HepG2 (cell line): ENCODE results near the gene GCH1. TPM values are rescaled to one million over a fixed set of nuclear protein-coding genes. Genes with fewer than 3 reads are reported as not detected.

ENCODE experiments used
- ATAC-seq: fragments of 200-7000 bp; cut with Tn5 transposase; 3 replicates; pipeline ENCODE4 v1.9.1; 2020; ENCODE audit warnings: mild to moderate bottlenecking, moderate library complexity
- BruUV-seq: library from RNA; stranded (reverse); fragments of 400-500 nt; replicated peaks from 2 replicates; lab custom pipeline; 2021; lab: Mats Ljungman, UMichigan
- CTCF ChIA-PET: fragments of 300-600 bp; formaldehyde crosslinking; extraction: SDS; loops from one replicate; lab custom pipeline; 2021; ENCODE audit warnings: low total read pairs, inconsistent platforms, low intra/inter-chr PET ratio; lab: Yijun Ruan, JAX
- POLR2A ChIA-PET: fragments of 350-600 bp; sonication (Branson Sonifier 250); formaldehyde crosslinking; loops from one replicate; lab custom pipeline; 2020; ENCODE audit warnings: antibody characterized with exemption, inconsistent platforms; lab: Yijun Ruan, JAX
- DNase-seq: peaks from one replicate; pipeline ENCODE4 v3.0.0-alpha.2; 2015; ENCODE audit warnings: low spot score
- FAIRE-seq: peaks from 3 replicates; lab custom pipeline; 2011; peaks lifted over from hg19 to GRCh38; lab: Jason Lieb, UNC
- H2AFZ ChIP-seq: one replicate; pipeline ENCODE4 v1.6.1; 2011; ENCODE audit warnings: low read length, inconsistent platforms
- H3K27ac ChIP-seq: fragments of 300-600 bp; 3 replicates; pipeline ENCODE4 v1.8.0; 2011; ENCODE audit warnings: mixed run types, mild to moderate bottlenecking, mixed read lengths, low read length, inconsistent platforms; ENCODE audit not compliant: insufficient read depth; ENCODE audit errors: extremely low read length
- H3K27me3 ChIP-seq, 2 experiments: fragments of 200-600 bp in 1 of 2; 2 replicates in 1 of 2; 3 replicates in 1 of 2; pipeline versions ENCODE4 v1.6.0 to v1.8.0; 2011; ENCODE audit warnings: low read length in 2 of 2, mild to moderate bottlenecking in 2 of 2, moderate library complexity in 2 of 2, inconsistent platforms in 1 of 2; ENCODE audit not compliant: insufficient read depth in 2 of 2, control insufficient read depth in 1 of 2
- H3K36me3 ChIP-seq, 2 experiments: fragments of 200-600 bp in 1 of 2; replicated peaks in 1 of 2; 2 replicates in 1 of 2; 3 replicates in 1 of 2; pipeline versions ENCODE4 v1.5.1 to v1.8.0; 2011; ENCODE audit warnings: low read length in 2 of 2, inconsistent platforms in 1 of 2; ENCODE audit not compliant: insufficient read depth in 2 of 2, control insufficient read depth in 1 of 2
- H3K4me1 ChIP-seq: 2 replicates; pipeline ENCODE4 v1.5.1; 2012; ENCODE audit warnings: low read length, inconsistent platforms; ENCODE audit not compliant: insufficient read depth
- H3K4me2 ChIP-seq: 2 replicates; pipeline ENCODE4 v1.6.0; 2011; ENCODE audit warnings: low read depth, low read length, inconsistent platforms
- H3K4me3 ChIP-seq, 3 experiments: fragments of 200-600 bp in 1 of 3; sonication (generic), shearing (Covaris generic) in 1 of 3; replicated peaks in 1 of 3; 2 replicates each; pipeline ENCODE4 v1.5.1; 2011 to 2016; ENCODE audit warnings: low read length in 3 of 3, inconsistent platforms in 2 of 3, low read depth in 2 of 3, mild to moderate bottlenecking in 2 of 3, control low read depth in 1 of 3, mixed read lengths in 1 of 3; ENCODE audit not compliant: insufficient read depth in 1 of 3
- H3K79me2 ChIP-seq: one replicate; pipeline ENCODE4 v1.6.1; 2011; ENCODE audit warnings: low read length, inconsistent platforms; ENCODE audit not compliant: insufficient read depth
- H3K9ac ChIP-seq: 2 replicates; pipeline ENCODE4 v1.6.0; 2011; ENCODE audit warnings: mild to moderate bottlenecking, low read depth, low read length, inconsistent platforms; ENCODE audit not compliant: insufficient read depth
- H3K9me3 ChIP-seq: 2 replicates; pipeline ENCODE4 v1.5.1; 2012; ENCODE audit warnings: mild to moderate bottlenecking, low read length
- H4K20me1 ChIP-seq: 2 replicates; pipeline ENCODE4 v1.6.0; 2011; ENCODE audit warnings: inconsistent platforms, mild to moderate bottlenecking, low read length, moderate library complexity; ENCODE audit not compliant: insufficient read depth
- ARHGAP35 ChIP-seq: sonication (generic); formaldehyde crosslinking; IDR thresholded peaks from 2 replicates; pipeline ENCODE4 v1.9.0; 2022; ENCODE audit warnings: mild to moderate bottlenecking, inconsistent platforms, moderate library complexity, missing genetic modification reagents, borderline replicate concordance
- CCAR2 ChIP-seq: fragments of 200-400 bp; formaldehyde crosslinking; optimal IDR thresholded peaks from 2 replicates; pipeline ENCODE3; 2018; ENCODE audit warnings: low read depth, mild to moderate bottlenecking, low read length, moderate library complexity
- DDIT3 ChIP-seq: sonication (generic); formaldehyde crosslinking; IDR thresholded peaks from 2 replicates; pipeline ENCODE4 v1.4.0; 2020; ENCODE audit warnings: mild to moderate bottlenecking, missing genetic modification reagents
- HOXA9 ChIP-seq: sonication (generic); formaldehyde crosslinking; IDR thresholded peaks from 2 replicates; pipeline ENCODE4 v1.8.1; 2022; ENCODE audit warnings: missing genetic modification reagents, mild to moderate bottlenecking, moderate library complexity, borderline replicate concordance
- IKZF5 ChIP-seq: IDR thresholded peaks from 2 replicates; pipeline ENCODE4 v1.6.1; 2018; ENCODE audit warnings: missing genetic modification reagents, mild to moderate bottlenecking, missing compliant biosample characterization
- NR2F6 ChIP-seq, 2 experiments: IDR thresholded peaks; 2 replicates each; pipeline ENCODE4 v1.6.1; 2016; ENCODE audit warnings: antibody characterized with exemption in 1 of 2, mild to moderate bottlenecking in 1 of 2
- PATZ1 ChIP-seq: sonication (generic); formaldehyde crosslinking; IDR thresholded peaks from 2 replicates; pipeline ENCODE4 v1.4.0; 2020; ENCODE audit warnings: missing genetic modification reagents
- ZBTB10 ChIP-seq: sonication (generic); formaldehyde crosslinking; IDR thresholded peaks from 2 replicates; pipeline ENCODE4 v1.4.0; 2020; ENCODE audit warnings: missing genetic modification reagents, borderline replicate concordance
- ZBTB2 ChIP-seq: sonication (generic); formaldehyde crosslinking; IDR thresholded peaks from 2 replicates; pipeline ENCODE4 v1.8.0; 2022; ENCODE audit warnings: low read depth, missing genetic modification reagents
- ZNF430 ChIP-seq: sonication (generic); formaldehyde crosslinking; IDR thresholded peaks from 2 replicates; pipeline ENCODE4 v1.9.0; 2021; ENCODE audit warnings: mild to moderate bottlenecking, missing genetic modification reagents
- ZNF501 ChIP-seq: sonication (generic); formaldehyde crosslinking; IDR thresholded peaks from 2 replicates; pipeline ENCODE4 v1.5.1; 2020; ENCODE audit warnings: mild to moderate bottlenecking, moderate library complexity, missing genetic modification reagents
- ZNF557 ChIP-seq: sonication (generic); formaldehyde crosslinking; IDR thresholded peaks from 2 replicates; pipeline ENCODE4 v1.4.0; 2020; ENCODE audit warnings: missing genetic modification reagents
- ZNF580 ChIP-seq: IDR thresholded peaks from 2 replicates; pipeline ENCODE4 v1.6.1; 2016; ENCODE audit warnings: low read depth, borderline replicate concordance
- WGBS: methylation state at CpG from one replicate; pipeline ENCODE4 v1.1.6; 2017; ENCODE audit warnings: low lambda C conversion rate; 5-methylcytosine and 5-hydroxymethylcytosine counted together
- in situ Hi-C: cut with HindIII; loops from 2 replicates; pipeline ENCODE4 v1.10.0; 2017; ENCODE audit warnings: low pct_unique_long_range_greater_than_20kb; ENCODE audit not compliant: extremely low pct_ligation_motif_present
- intact Hi-C: fragments of 100-400 bp; cut with micrococcal nuclease; formaldehyde crosslinking; loops from one replicate; pipeline ENCODE4 v1.10.0; 2022; ENCODE audit not compliant: unreplicated experiment
- polyA plus RNA-seq, 8 experiments: library from polyadenylated mRNA; depleted of rRNA in 3 of 8; stranded (reverse) in 7 of 8; unstranded in 1 of 8; fragments of >200 nt; fragmentation: Illumina TruSeq in 4 of 8; extraction: Trizol in 4 of 8; gene quantifications; 2 replicates each; pipeline versions ENCODE4 v1.2.1 to v1.2.3, GENCODE V29; 2011 to 2016; ENCODE audit warnings: low read depth in 4 of 8, missing spikeins in 1 of 8, mixed read lengths in 1 of 8; ENCODE audit not compliant: insufficient read depth in 1 of 8
- total RNA-seq, 5 experiments: library from RNA; depleted of rRNA; stranded (reverse); fragments of >200 nt; fragmentation: Illumina TruSeq; extraction: Trizol; gene quantifications; 2 replicates each; pipeline ENCODE4 v1.2.3, GENCODE V29; 2016; ENCODE audit warnings: low read depth in 1 of 5

The GCH1 gene
- total and polyA plus RNA-seq, 2 of the 13 experiments (the other 11 are each of a cell fraction or from before 2014, with no cell fraction given): 15.0 to 25.2 TPM

- Histone ChIP-seq H3K4me3 (no peak overlapping the region), H3K36me3 (no peaks in the 10 kb centered on the region), H3K4me1 (peaks cover 9% of the 10 kb centered on the region), H3K27ac (no peak overlapping the region), H3K27me3 (no peaks in the 10 kb centered on the region), H2AFZ (no peak overlapping the region), H3K79me2 (no peaks in the 10 kb centered on the region), H4K20me1 (no peaks in the 10 kb centered on the region), H3K9ac (no peak overlapping the region), H3K4me2 (no peak overlapping the region), H3K9me3 (no peaks in the 10 kb centered on the region)
- no peak for ATAC-seq
- ChIA-PET CTCF (no interaction called here), POLR2A (no interaction called here)
- DNase-seq: no peak
- in situ Hi-C loops (no loop called here), intact Hi-C loops (no loop called here)
- no peak for FAIRE-seq
- TF ChIP-seq ZBTB2 (CRISPR knock-in tag) (no peak), DDIT3 (CRISPR knock-in tag) (no peak), ZNF501 (CRISPR knock-in tag) (no peak), ARHGAP35 (CRISPR knock-in tag) (no peak), ZBTB10 (no peak), ZNF430 (CRISPR knock-in tag) (no peak), HOXA9 (CRISPR knock-in tag) (no peak), CCAR2 (no peak), NR2F6 (IDR thresholded peaks at IDR 0.05) (no peak), NR2F6 (CRISPR knock-in tag; IDR thresholded peaks at IDR 0.05) (no peak), PATZ1 (no peak), IKZF5 (CRISPR knock-in tag) (no peak), ZNF580 (CRISPR knock-in tag) (no peak), ZNF557 (CRISPR knock-in tag) (no peak)
- BruUV-seq: no TSS peak
- 83% methylated on average over 4 of the region's 4 CpGs for WGBS
Measured at GRCh38 chr14:54830650-54831049, 72.0 kb downstream of the GCH1 start.
